T follicular helper cell (primary cell): ENCODE measurements around the gene CLTA.

ENCODE experiments used
- DNase-seq: peaks from one replicate; pipeline ENCODE4 v3.0.0-alpha.2; 2020; ENCODE audit warnings: low read depth
- total RNA-seq, 2 experiments: gene quantifications; one replicate each; lab custom pipeline; 2026; lab: John Stamatoyannopoulos, UW

The CLTA gene
- total RNA-seq = 67.6 to 103 reads per million in 2 experiments

- DNase-seq = peak; percentile 93
These were observed at the start of gene CLTA for GRCh38 chr9:36190388-36191289. TSS of gene CLTA (plus strand) at chr9:36190921. CDS start at chr9:36191057, 136 bp downstream.

GRCh38 chr9:36141288-36141687 is 49.4 kb upstream of the CLTA start:
- no peak for DNase-seq

- DNase-seq = no peak
These were observed 49.0 kb upstream of the CLTA start for GRCh38 chr9:36141761-36142160.

GRCh38 chr9:36142510-36143244 is 48.0 kb upstream of the CLTA start:
- DNase-seq = no peak

GRCh38 chr9:36143245-36143641 is 47.5 kb upstream of the CLTA start:
- no peak for DNase-seq

GRCh38 chr9:36144309-36145232 is 46.1 kb upstream of the CLTA start:
- no peak for DNase-seq

- DNase-seq = no peak
These were observed 44.8 kb upstream of the CLTA start for GRCh38 chr9:36145970-36146369.

- DNase-seq = no peak
These were observed 44.1 kb upstream of the CLTA start for GRCh38 chr9:36146651-36147050.

GRCh38 chr9:36147441-36148175 is 43.1 kb upstream of the CLTA start:
- no peak for DNase-seq

GRCh38 chr9:36148311-36149051 is 42.2 kb upstream of the CLTA start:
- DNase-seq = peak; percentile 23

GRCh38 chr9:36149197-36149596 is 41.5 kb upstream of the CLTA start:
- DNase-seq = no peak

GRCh38 chr9:36150574-36151315 is 40.0 kb upstream of the CLTA start:
- DNase-seq = no peak

- peak; percentile 80 for DNase-seq
These were observed 39.2 kb upstream of the CLTA start for GRCh38 chr9:36151316-36152210.

GRCh38 chr9:36152741-36153438 is 37.8 kb upstream of the CLTA start:
- DNase-seq = no peak

GRCh38 chr9:36153746-36154145 is 37.0 kb upstream of the CLTA start:
- DNase-seq = no peak

GRCh38 chr9:36154331-36154952 is 36.3 kb upstream of the CLTA start:
- DNase-seq = no peak

GRCh38 chr9:36156116-36156515 is 34.6 kb upstream of the CLTA start:
- no peak for DNase-seq

GRCh38 chr9:36158122-36158521 is 32.6 kb upstream of the CLTA start:
- DNase-seq = no peak
